H9 (cell line): ENCODE results near the gene EHBP1. TPM values are rescaled to one million over a fixed set of nuclear protein-coding genes. Genes with fewer than 3 reads are reported as not detected.

Source experiments
- DNase-seq: peaks from one replicate; pipeline ENCODE4 v3.0.0-alpha.2; 2017
- H2AFZ ChIP-seq: one replicate; pipeline ENCODE4 v1.6.1; 2013; ENCODE audit warnings: mild to moderate bottlenecking, low read length, control low read depth, moderate library complexity
- H2AK5ac ChIP-seq: 2 replicates; pipeline ENCODE4 v1.6.1; 2013; ENCODE audit warnings: low read length, control low read depth, mixed read lengths; ENCODE audit not compliant: insufficient read length
- H2BK120ac ChIP-seq: one replicate; pipeline ENCODE4 v1.6.1; 2013; ENCODE audit warnings: low read depth, mild to moderate bottlenecking, low read length, control low read depth, inconsistent platforms; ENCODE audit not compliant: poor library complexity, severe bottlenecking
- H2BK12ac ChIP-seq: 2 replicates; pipeline ENCODE4 v1.6.1; 2013; ENCODE audit warnings: low read length, control low read depth, mixed read lengths, low read depth; ENCODE audit not compliant: insufficient read length
- H2BK15ac ChIP-seq: 2 replicates; pipeline ENCODE4 v1.6.1; 2013; ENCODE audit warnings: low read depth, low read length, control low read depth
- H2BK20ac ChIP-seq: one replicate; pipeline ENCODE4 v1.6.1; 2013; ENCODE audit warnings: low read depth, mild to moderate bottlenecking, low read length, control low read depth, inconsistent platforms; ENCODE audit not compliant: poor library complexity, severe bottlenecking
- H2BK5ac ChIP-seq: 2 replicates; pipeline ENCODE4 v1.6.1; 2013; ENCODE audit warnings: low read length, control low read depth, mixed read lengths; ENCODE audit not compliant: insufficient read length
- H3K14ac ChIP-seq: 2 replicates; pipeline ENCODE4 v1.6.1; 2013; ENCODE audit warnings: low read length, control low read depth; ENCODE audit not compliant: insufficient read depth
- H3K18ac ChIP-seq: 2 replicates; pipeline ENCODE4 v1.6.1; 2013; ENCODE audit warnings: low read depth, mild to moderate bottlenecking, mixed read lengths, low read length, control low read depth; ENCODE audit not compliant: insufficient read length
- H3K23ac ChIP-seq: 2 replicates; pipeline ENCODE4 v1.6.1; 2013; ENCODE audit warnings: low read length, control low read depth, mixed read lengths, low read depth; ENCODE audit not compliant: insufficient read length
- H3K23me2 ChIP-seq: 2 replicates; pipeline ENCODE4 v1.6.1; 2013; ENCODE audit warnings: low read depth, mild to moderate bottlenecking, mixed read lengths, low read length, control low read depth; ENCODE audit not compliant: insufficient read length, poor library complexity, severe bottlenecking
- H3K27ac ChIP-seq: 2 replicates; pipeline ENCODE4 v1.5.1; 2013; ENCODE audit warnings: low read length, control low read depth, mixed read lengths, low read depth; ENCODE audit not compliant: insufficient read length
- H3K27me3 ChIP-seq: 2 replicates; pipeline ENCODE4 v1.6.1; 2013; ENCODE audit warnings: low read length, control low read depth, inconsistent platforms; ENCODE audit not compliant: insufficient read depth
- H3K4ac ChIP-seq: 2 replicates; pipeline ENCODE4 v1.6.1; 2013; ENCODE audit warnings: low read depth, mild to moderate bottlenecking, control low read depth, inconsistent platforms, low read length, moderate library complexity
- H3K4me1 ChIP-seq: 2 replicates; pipeline ENCODE4 v1.6.1; 2013; ENCODE audit warnings: low read length, control low read depth, inconsistent platforms; ENCODE audit not compliant: insufficient read depth
- H3K4me2 ChIP-seq: 2 replicates; pipeline ENCODE4 v1.6.1; 2013; ENCODE audit warnings: low read length, control low read depth, mixed read lengths; ENCODE audit not compliant: insufficient read length, insufficient read depth
- H3K56ac ChIP-seq: 2 replicates; pipeline ENCODE4 v1.6.1; 2013; ENCODE audit warnings: low read depth, mild to moderate bottlenecking, mixed read lengths, low read length, control low read depth; ENCODE audit not compliant: insufficient read length
- H3K79me1 ChIP-seq: 2 replicates; pipeline ENCODE4 v1.6.1; 2013; ENCODE audit warnings: low read depth, mild to moderate bottlenecking, moderate library complexity, low read length, control low read depth, inconsistent platforms; ENCODE audit not compliant: insufficient read depth, poor library complexity, severe bottlenecking
- H3K79me2 ChIP-seq: 2 replicates; pipeline ENCODE4 v1.6.1; 2013; ENCODE audit warnings: low read length, control low read depth, inconsistent platforms; ENCODE audit not compliant: insufficient read depth
- H3K9ac ChIP-seq: 2 replicates; pipeline ENCODE4 v1.6.1; 2013; ENCODE audit warnings: low read length, control low read depth, mixed read lengths; ENCODE audit not compliant: insufficient read length; ENCODE audit errors: extremely low read depth
- H3K9me3 ChIP-seq: one replicate; pipeline ENCODE4 v1.6.1; 2013; ENCODE audit warnings: low read depth, low read length, inconsistent platforms; ENCODE audit not compliant: control insufficient read depth
- H3T11ph ChIP-seq: one replicate; pipeline ENCODE4 v1.6.1; 2013; ENCODE audit warnings: mild to moderate bottlenecking, low read length, control low read depth, inconsistent platforms
- H4K20me1 ChIP-seq: one replicate; pipeline ENCODE4 v1.6.1; 2013; ENCODE audit not compliant: control insufficient read depth, insufficient read length, insufficient read depth
- H4K5ac ChIP-seq: 2 replicates; pipeline ENCODE4 v1.6.1; 2013; ENCODE audit warnings: low read depth, mild to moderate bottlenecking, mixed read lengths, low read length, control low read depth; ENCODE audit not compliant: insufficient read length
- H4K8ac ChIP-seq: replicated peaks from 2 replicates; pipeline ENCODE4 v1.6.1; 2013; ENCODE audit warnings: low read length, control low read depth, mixed read lengths, low read depth; ENCODE audit not compliant: insufficient read length
- H4K91ac ChIP-seq: 2 replicates; pipeline ENCODE4 v1.6.1; 2013; ENCODE audit warnings: low read depth, mild to moderate bottlenecking, moderate library complexity, mixed read lengths, low read length, control low read depth; ENCODE audit not compliant: insufficient read length
- H3K27ac Mint-ChIP-seq, 3 experiments: 2 replicates in 2 of 3; 3 replicates in 1 of 3; pipeline ENCODE4 v1.8.0; 2020 to 2021; ENCODE audit warnings: mixed read lengths in 3 of 3, mild to moderate bottlenecking in 1 of 3, moderate library complexity in 1 of 3
- H3K27me3 Mint-ChIP-seq: 2 replicates; pipeline ENCODE4 v1.8.0; 2021; ENCODE audit warnings: low read depth, mild to moderate bottlenecking, moderate library complexity, mixed read lengths
- H3K36me3 Mint-ChIP-seq, 3 experiments: 2 replicates in 2 of 3; 3 replicates in 1 of 3; pipeline ENCODE4 v1.8.0; 2020 to 2021; ENCODE audit warnings: low read depth in 3 of 3, mixed read lengths in 3 of 3; ENCODE audit not compliant: insufficient read depth in 1 of 3
- H3K4me1 Mint-ChIP-seq, 2 experiments: 2 replicates each; pipeline ENCODE4 v1.8.0; 2020; ENCODE audit warnings: mixed read lengths in 2 of 2
- H3K4me3 Mint-ChIP-seq, 2 experiments: 2 replicates in 1 of 2; 3 replicates in 1 of 2; pipeline ENCODE4 v1.8.0; 2020 to 2021; ENCODE audit warnings: mild to moderate bottlenecking in 2 of 2, mixed read lengths in 2 of 2, moderate library complexity in 1 of 2
- H3K9me3 Mint-ChIP-seq, 2 experiments: 2 replicates in 1 of 2; 3 replicates in 1 of 2; pipeline ENCODE4 v1.8.0; 2020; ENCODE audit warnings: mild to moderate bottlenecking in 2 of 2, mixed read lengths in 2 of 2, moderate library complexity in 1 of 2
- WGBS: extraction: QIAGEN DNeasy Blood & Tissue Kit; methylation state at CpG from one replicate; pipeline ENCODE4 v1.1.7; 2013; ENCODE audit warnings: missing lambda C conversion rate, low lambda C conversion rate, mixed read lengths; ENCODE audit not compliant: insufficient read length; ENCODE audit errors: extremely low coverage; 5-methylcytosine and 5-hydroxymethylcytosine counted together
- total RNA-seq: library from RNA; stranded (reverse); gene quantifications from 2 replicates; pipeline ENCODE4 v1.2.1, GENCODE V29; 2021
- TF ChIP-seq, protein P1 (sequence below): fragments of 200-600 bp; sonication (generic); conservative IDR thresholded peaks from 3 replicates; pipeline ENCODE4 v1.8.0; 2021; ENCODE audit warnings: antibody characterized with exemption, mild to moderate bottlenecking

The EHBP1 gene
- total RNA-seq, 1 experiment from 2014 or later: 35.6 TPM

GRCh38 chr2:63066838-63067237 lies 361.3 kb downstream of the EHBP1 start:
- no peak overlapping the region for H3K4me2 ChIP-seq
- H3K23me2 ChIP-seq: no peaks in the 10 kb centered on the region

More at GRCh38 chr2:63066838-63067237, 361.3 kb downstream of the EHBP1 start:
- no peak overlapping the region for H4K8ac ChIP-seq
- H4K20me1 ChIP-seq: no peaks in the 10 kb centered on the region
- H4K91ac ChIP-seq: no peak overlapping the region
- no peak for DNase-seq
- H3K27me3 ChIP-seq: no peaks in the 10 kb centered on the region; the same call in 1 of the 2 replicates
- H3K4me1 ChIP-seq: no peaks in the 10 kb centered on the region
- no peak overlapping the region for H2BK12ac ChIP-seq
- no peak overlapping the region for H3K23ac ChIP-seq
- H3K9ac ChIP-seq: no peak overlapping the region
- Mint-ChIP-seq H3K27ac (no peak overlapping the region; a peak in 1 of 7 replicates), H3K4me3 (no peak overlapping the region), H3K9me3 (no peaks in the 10 kb centered on the region), H3K36me3 (no peaks in the 10 kb centered on the region), H3K4me1 (peaks cover 0 to 5% of the 10 kb centered on the region in 2 experiments; a peak in 1 of 4 replicates), H3K27me3 (peaks cover 60% of the 10 kb centered on the region)
- H2BK20ac ChIP-seq: no peak overlapping the region
- no peak overlapping the region for H2BK15ac ChIP-seq
- H2BK120ac ChIP-seq: no peak overlapping the region
- no peak overlapping the region for H3K56ac ChIP-seq
- WGBS: no CpG with 5 or more reads among the region's 2 CpGs
- H2AFZ ChIP-seq: no peak overlapping the region
- no peak overlapping the region for H3T11ph ChIP-seq
- H3K18ac ChIP-seq: no peak overlapping the region
- H3K9me3 ChIP-seq: no peaks in the 10 kb centered on the region
- no peak overlapping the region for H2AK5ac ChIP-seq
- H3K14ac ChIP-seq: no peak overlapping the region
- H2BK5ac ChIP-seq: no peak overlapping the region
- H3K79me2 ChIP-seq: no peaks in the 10 kb centered on the region
- no peak overlapping the region for H3K4ac ChIP-seq
- no peaks in the 10 kb centered on the region for H3K79me1 ChIP-seq
- no peak overlapping the region for H3K27ac ChIP-seq
- TF ChIP-seq, protein P1, sequence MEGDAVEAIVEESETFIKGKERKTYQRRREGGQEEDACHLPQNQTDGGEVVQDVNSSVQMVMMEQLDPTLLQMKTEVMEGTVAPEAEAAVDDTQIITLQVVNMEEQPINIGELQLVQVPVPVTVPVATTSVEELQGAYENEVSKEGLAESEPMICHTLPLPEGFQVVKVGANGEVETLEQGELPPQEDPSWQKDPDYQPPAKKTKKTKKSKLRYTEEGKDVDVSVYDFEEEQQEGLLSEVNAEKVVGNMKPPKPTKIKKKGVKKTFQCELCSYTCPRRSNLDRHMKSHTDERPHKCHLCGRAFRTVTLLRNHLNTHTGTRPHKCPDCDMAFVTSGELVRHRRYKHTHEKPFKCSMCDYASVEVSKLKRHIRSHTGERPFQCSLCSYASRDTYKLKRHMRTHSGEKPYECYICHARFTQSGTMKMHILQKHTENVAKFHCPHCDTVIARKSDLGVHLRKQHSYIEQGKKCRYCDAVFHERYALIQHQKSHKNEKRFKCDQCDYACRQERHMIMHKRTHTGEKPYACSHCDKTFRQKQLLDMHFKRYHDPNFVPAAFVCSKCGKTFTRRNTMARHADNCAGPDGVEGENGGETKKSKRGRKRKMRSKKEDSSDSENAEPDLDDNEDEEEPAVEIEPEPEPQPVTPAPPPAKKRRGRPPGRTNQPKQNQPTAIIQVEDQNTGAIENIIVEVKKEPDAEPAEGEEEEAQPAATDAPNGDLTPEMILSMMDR: no peak
- H4K5ac ChIP-seq: no peak overlapping the region
